Endothelial cell of umbilical vein (primary cell): ENCODE data around the gene EML6.

Source experiments
- EZH2 ChIP-seq: IDR thresholded peaks from 2 replicates; pipeline ENCODE4 v1.6.1; 2012; ENCODE audit warnings: borderline replicate concordance, low read depth, mild to moderate bottlenecking, moderate library complexity, low read length, inconsistent platforms; ENCODE audit not compliant: severe bottlenecking
- FOS ChIP-seq: IDR thresholded peaks from 2 replicates; pipeline ENCODE4 v1.6.1; 2011; ENCODE audit warnings: mild to moderate bottlenecking, low read length, moderate library complexity, borderline replicate concordance; ENCODE audit not compliant: insufficient read depth
- GATA2 ChIP-seq: IDR thresholded peaks from 2 replicates; pipeline ENCODE4 v1.7.0; 2011; ENCODE audit warnings: low read depth, mild to moderate bottlenecking, moderate library complexity, mixed read lengths, low read length; ENCODE audit not compliant: insufficient read length, insufficient read depth
- JUN ChIP-seq: IDR thresholded peaks from 2 replicates; pipeline ENCODE4 v1.6.1; 2011; ENCODE audit warnings: borderline replicate concordance, low read depth; ENCODE audit not compliant: insufficient read length, insufficient read depth
- POLR2A ChIP-seq: IDR thresholded peaks from 2 replicates; pipeline ENCODE4 v1.6.1; 2012; ENCODE audit warnings: low read depth, mild to moderate bottlenecking, control low read depth, low read length
- POLR2AphosphoS5 ChIP-seq: IDR thresholded peaks from 2 replicates; pipeline ENCODE4 v1.6.1; 2012; ENCODE audit warnings: low read depth, mild to moderate bottlenecking, control low read depth, low read length, moderate library complexity; ENCODE audit not compliant: insufficient read depth
- TF ChIP-seq, protein P1 (sequence below), 2 donors: IDR thresholded peaks; 1 replicate in 1 of 2; 2 replicates in 1 of 2; pipeline ENCODE4 v1.5.1; 2011; ENCODE audit warnings: low read length in 2 of 2, mild to moderate bottlenecking in 2 of 2, moderate library complexity in 2 of 2, control low read depth in 1 of 2, inconsistent platforms in 1 of 2, low read depth in 1 of 2; ENCODE audit not compliant: insufficient read depth in 1 of 2; ENCODE audit errors: extremely low read depth in 1 of 2
- TF ChIP-seq, protein P2 (sequence below): IDR thresholded peaks from 2 replicates; pipeline ENCODE4 v1.6.1; 2011; ENCODE audit not compliant: insufficient read depth, insufficient read length

DNA sequence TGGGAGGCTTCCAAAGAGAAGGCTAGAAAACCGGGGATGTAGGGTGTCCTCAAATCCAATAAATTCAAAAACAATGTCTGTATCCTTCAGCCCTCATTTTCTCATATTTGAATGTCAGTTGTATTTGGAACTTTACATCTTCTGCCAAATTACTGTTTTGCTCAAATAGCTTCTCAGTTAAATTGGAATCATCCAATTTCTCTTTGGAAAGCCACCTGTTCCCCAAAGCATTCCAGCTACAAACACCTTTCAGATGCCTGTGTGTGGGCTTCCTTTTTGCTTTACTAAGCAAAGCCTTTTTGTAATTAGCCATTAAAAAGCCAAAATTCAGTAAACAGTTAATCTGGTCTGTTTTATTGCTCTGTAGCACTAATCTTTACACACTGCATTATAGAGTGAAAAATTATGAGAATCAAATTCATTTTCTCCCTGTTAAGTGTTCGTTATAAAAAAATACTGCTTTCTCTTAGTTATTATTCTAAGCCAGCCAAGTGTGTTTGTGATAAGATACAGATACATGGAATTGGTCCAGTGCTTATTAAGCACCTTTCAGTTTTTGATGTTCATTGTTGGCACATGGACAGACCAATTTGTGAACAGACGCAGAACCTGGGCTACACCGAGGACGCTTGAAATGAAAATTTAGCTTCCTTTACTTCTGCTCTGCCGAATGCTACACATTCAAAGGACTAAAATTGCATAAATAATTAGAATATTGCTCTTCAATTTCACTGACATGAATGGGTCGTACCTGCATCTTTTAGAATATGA is 175.2 kb downstream of the EML6 start:
- TF ChIP-seq, protein P1, sequence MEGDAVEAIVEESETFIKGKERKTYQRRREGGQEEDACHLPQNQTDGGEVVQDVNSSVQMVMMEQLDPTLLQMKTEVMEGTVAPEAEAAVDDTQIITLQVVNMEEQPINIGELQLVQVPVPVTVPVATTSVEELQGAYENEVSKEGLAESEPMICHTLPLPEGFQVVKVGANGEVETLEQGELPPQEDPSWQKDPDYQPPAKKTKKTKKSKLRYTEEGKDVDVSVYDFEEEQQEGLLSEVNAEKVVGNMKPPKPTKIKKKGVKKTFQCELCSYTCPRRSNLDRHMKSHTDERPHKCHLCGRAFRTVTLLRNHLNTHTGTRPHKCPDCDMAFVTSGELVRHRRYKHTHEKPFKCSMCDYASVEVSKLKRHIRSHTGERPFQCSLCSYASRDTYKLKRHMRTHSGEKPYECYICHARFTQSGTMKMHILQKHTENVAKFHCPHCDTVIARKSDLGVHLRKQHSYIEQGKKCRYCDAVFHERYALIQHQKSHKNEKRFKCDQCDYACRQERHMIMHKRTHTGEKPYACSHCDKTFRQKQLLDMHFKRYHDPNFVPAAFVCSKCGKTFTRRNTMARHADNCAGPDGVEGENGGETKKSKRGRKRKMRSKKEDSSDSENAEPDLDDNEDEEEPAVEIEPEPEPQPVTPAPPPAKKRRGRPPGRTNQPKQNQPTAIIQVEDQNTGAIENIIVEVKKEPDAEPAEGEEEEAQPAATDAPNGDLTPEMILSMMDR (IDR thresholded peaks at IDR 0.05; ENCODE audit: extremely low read depth in 1 of 2, insufficient read depth in 1 of 2, low read depth in 1 of 2, low read length in 2 of 2) = no peak
- TF ChIP-seq POLR2AphosphoS5 (no peak), EZH2 (no peak), POLR2A (no peak), JUN (no peak), FOS (no peak), GATA2 (no peak)
- TF ChIP-seq, protein P2, sequence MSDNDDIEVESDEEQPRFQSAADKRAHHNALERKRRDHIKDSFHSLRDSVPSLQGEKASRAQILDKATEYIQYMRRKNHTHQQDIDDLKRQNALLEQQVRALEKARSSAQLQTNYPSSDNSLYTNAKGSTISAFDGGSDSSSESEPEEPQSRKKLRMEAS = no peak
